SK-N-SH (cell line): ENCODE results near the gene F2. TPM values are rescaled to one million over a fixed set of nuclear protein-coding genes. Genes with fewer than 3 reads are reported as not detected.

Experiments
- CTCF ChIA-PET: fragments of 300-600, 350-600 bp; formaldehyde crosslinking; extraction: SDS; loops from one replicate; lab custom pipeline; 2021; lab: Yijun Ruan, JAX
- POLR2A ChIA-PET: fragments of 350-600 bp; sonication (Branson Sonifier 250); formaldehyde crosslinking; extraction: SDS; loops from one replicate; lab custom pipeline; 2020; ENCODE audit warnings: antibody characterized with exemption, inconsistent platforms; lab: Yijun Ruan, JAX
- DNase-seq: peaks from one replicate; pipeline ENCODE4 v3.0.0; 2012
- H2AFZ ChIP-seq: fragments of 200-600 bp; sonication (generic); 2 replicates; pipeline ENCODE4 v1.8.1; 2016; ENCODE audit warnings: antibody characterized with exemption, mild to moderate bottlenecking, low read depth
- H3F3A ChIP-seq: fragments of 200-600 bp; sonication (generic); replicated peaks from 2 replicates; pipeline ENCODE3; 2016; ENCODE audit warnings: antibody characterized with exemption, mild to moderate bottlenecking; ENCODE audit not compliant: insufficient read depth
- H3K27ac ChIP-seq, 2 experiments: fragments of 200-500 bp in 1 of 2; fragments of 200-600 bp in 1 of 2; sonication (Bioruptor generic) in 1 of 2; sonication (generic), shearing (Covaris generic) in 1 of 2; 2 replicates each; pipeline versions ENCODE4 v1.5.1 to v1.6.1; 2014 to 2016; ENCODE audit warnings: low read depth in 2 of 2, inconsistent platforms in 1 of 2, low read length in 1 of 2, mild to moderate bottlenecking in 1 of 2, mixed read lengths in 1 of 2
- H3K27me3 ChIP-seq: fragments of 200-600 bp; sonication (generic), shearing (Covaris generic); 2 replicates; pipeline ENCODE4 v1.6.1; 2016; ENCODE audit warnings: mixed run types; ENCODE audit not compliant: insufficient read depth
- H3K36me3 ChIP-seq, 2 experiments: fragments of 200-500 bp in 1 of 2; fragments of 200-600 bp in 1 of 2; sonication (Bioruptor generic) in 1 of 2; sonication (generic) in 1 of 2; replicated peaks in 1 of 2; 2 replicates each; pipeline versions ENCODE3 to v1.5.1; 2014 to 2016; ENCODE audit warnings: low read length in 1 of 2, mild to moderate bottlenecking in 1 of 2; ENCODE audit not compliant: insufficient read depth in 2 of 2, control insufficient read depth in 1 of 2
- H3K4me1 ChIP-seq, 2 experiments: fragments of 200-500 bp in 1 of 2; fragments of 200-600 bp in 1 of 2; sonication (Bioruptor generic) in 1 of 2; sonication (generic), shearing (Covaris generic) in 1 of 2; 2 replicates each; pipeline versions ENCODE4 v1.5.1 to v1.6.1; 2014 to 2016; ENCODE audit warnings: low read depth in 1 of 2, low read length in 1 of 2, mixed run types in 1 of 2; ENCODE audit not compliant: insufficient read depth in 2 of 2, control insufficient read depth in 1 of 2
- H3K4me2 ChIP-seq: fragments of 200-600 bp; sonication (generic), shearing (Covaris generic); 2 replicates; pipeline ENCODE4 v1.6.1; 2017; ENCODE audit warnings: mixed run types
- H3K4me3 ChIP-seq, 2 experiments: fragments of 200-500 bp in 1 of 2; fragments of 200-600 bp in 1 of 2; sonication (Bioruptor generic) in 1 of 2; sonication (generic), shearing (Covaris generic) in 1 of 2; 2 replicates each; pipeline versions ENCODE4 v1.5.1 to v1.8.1; 2014 to 2016; ENCODE audit warnings: low read depth in 2 of 2, inconsistent platforms in 1 of 2, low read length in 1 of 2, mild to moderate bottlenecking in 1 of 2, mixed read lengths in 1 of 2, moderate library complexity in 1 of 2
- H3K79me2 ChIP-seq: fragments of 200-600 bp; sonication (generic); 2 replicates; pipeline ENCODE4 v1.8.1; 2017; ENCODE audit warnings: mild to moderate bottlenecking; ENCODE audit not compliant: insufficient read depth
- H3K9ac ChIP-seq: fragments of 200-600 bp; sonication (generic); 2 replicates; pipeline ENCODE4 v1.6.1; 2017; ENCODE audit warnings: mixed run types
- H3K9me2 ChIP-seq: fragments of 200-600 bp; sonication (generic); 2 replicates; pipeline ENCODE4 v1.6.1; 2017; ENCODE audit warnings: mixed run types
- H3K9me3 ChIP-seq: fragments of 200-600 bp; sonication (generic); 2 replicates; pipeline ENCODE4 v1.6.1; 2017; ENCODE audit warnings: mixed run types, mild to moderate bottlenecking, moderate library complexity
- H4K20me1 ChIP-seq: fragments of 200-600 bp; sonication (generic); 2 replicates; pipeline ENCODE4 v1.6.1; 2017; ENCODE audit warnings: mild to moderate bottlenecking, mixed run types; ENCODE audit not compliant: insufficient read depth
- CHD2 ChIP-seq: fragments of 150-350 bp; IDR thresholded peaks from 2 replicates; pipeline ENCODE4 v1.6.1; 2018; ENCODE audit warnings: low read length; ENCODE audit not compliant: partially characterized antibody
- EZH2phosphoT487 ChIP-seq: fragments of 200-600 bp; sonication (generic); IDR thresholded peaks from 2 replicates; pipeline ENCODE4 v1.6.1; 2017; ENCODE audit warnings: low read depth, mixed run types, mild to moderate bottlenecking, antibody characterized with exemption, moderate library complexity, borderline replicate concordance
- FOXM1 ChIP-seq: IDR thresholded peaks from 2 replicates; pipeline ENCODE4 v1.4.0; 2012; ENCODE audit warnings: low read depth, mild to moderate bottlenecking
- GABPA ChIP-seq: IDR thresholded peaks from 2 replicates; pipeline ENCODE4 v1.4.0; 2012; ENCODE audit warnings: low read depth, mild to moderate bottlenecking
- GATA2 ChIP-seq: sonication (generic); formaldehyde crosslinking; IDR thresholded peaks from 2 replicates; pipeline ENCODE4 v1.5.0; 2020; ENCODE audit warnings: mild to moderate bottlenecking, missing genetic modification reagents
- IRF3 ChIP-seq: fragments of 150-350 bp; IDR thresholded peaks from 2 replicates; pipeline ENCODE4 v1.6.1; 2016; ENCODE audit warnings: mild to moderate bottlenecking, low read depth, low read length
- NFIC ChIP-seq: IDR thresholded peaks from 2 replicates; pipeline ENCODE4 v1.4.0; 2012; ENCODE audit warnings: borderline replicate concordance
- PBX3 ChIP-seq: IDR thresholded peaks from 2 replicates; pipeline ENCODE4; 2012
- REST ChIP-seq: IDR thresholded peaks from 2 replicates; pipeline ENCODE4 v1.6.1; 2012; ENCODE audit warnings: mild to moderate bottlenecking, low read depth, low read length, moderate library complexity
- SIN3A ChIP-seq: IDR thresholded peaks from 2 replicates; pipeline ENCODE4 v1.6.1; 2012; ENCODE audit warnings: low read depth, mild to moderate bottlenecking, low read length, moderate library complexity, borderline replicate concordance
- SMC3 ChIP-seq: IDR thresholded peaks from 2 replicates; pipeline ENCODE4 v1.6.1; 2012; ENCODE audit warnings: low read depth, low read length, improper control_type of control experiment
- TAF1 ChIP-seq: IDR thresholded peaks from 2 replicates; pipeline ENCODE4 v1.6.1; 2012; ENCODE audit warnings: low read depth, mild to moderate bottlenecking, low read length, moderate library complexity, borderline replicate concordance
- YY1 ChIP-seq: IDR thresholded peaks from 2 replicates; pipeline ENCODE4 v1.4.0; 2012; ENCODE audit warnings: low read depth, mild to moderate bottlenecking
- ZBTB33 ChIP-seq: IDR thresholded peaks from 2 replicates; pipeline ENCODE4 v1.4.0; 2012; ENCODE audit warnings: low read depth, borderline replicate concordance
- WGBS: methylation state at CpG from one replicate; pipeline ENCODE4 v1.1.6; 2017; ENCODE audit warnings: low lambda C conversion rate; 5-methylcytosine and 5-hydroxymethylcytosine counted together
- polyA plus RNA-seq, 3 experiments: library from polyadenylated mRNA; depleted of rRNA; stranded (reverse); fragments of >200 nt; gene quantifications; 2 replicates each; pipeline ENCODE4 v1.2.3, GENCODE V29; 2012

The F2 gene
- polyA plus RNA-seq, 1 of the 3 experiments (the other 2 are of a cell fraction): 0.07 TPM

GRCh38 chr11:46701078-46701654, 17.8 kb upstream of the F2 start:
- under 1% methylated on average over 27 of the region's 29 CpGs for whole genome bisulfite sequencing
- Histone ChIP-seq H3K4me2 (peak overlapping the region; percentile 97), H3K4me1 (peaks cover 21 to 24% of the 10 kb centered on the region in 2 experiments; a peak in 3 of 4 replicates), H3K4me3 (peak overlapping the region; percentile 87 to 96), H3K9me3 (no peaks in the 10 kb centered on the region), H3K79me2 (peaks cover 67% of the 10 kb centered on the region), H3K27ac (peak overlapping the region; percentile 97 to 98), H4K20me1 (peaks cover 5% of the 10 kb centered on the region; the same call in 1 of the 2 replicates), H3F3A (peaks cover 7% of the 10 kb centered on the region), H3K27me3 (no peaks in the 10 kb centered on the region), H3K36me3 (peaks cover 34 to 41% of the 10 kb centered on the region in 2 experiments), H3K9ac (peak overlapping the region; percentile 98), H3K9me2 (no peaks in the 10 kb centered on the region), H2AFZ (peak overlapping the region; percentile 94)
- TF ChIP-seq ZBTB33 (no peak), SIN3A (no peak), GATA2 (CRISPR knock-in tag) (no peak)
- ChIA-PET CTCF (interaction anchor here (1.1 kb wide), 2 partner anchors 11 to 30 kb away, joined by 3 to 4 read pairs; no protein-coding TSS in a partner anchor), POLR2A (interaction anchor here (0.6 to 0.9 kb wide), 4 partner anchors 11 to 775 kb away, joined by 3 to 8 read pairs (median 3); partner anchors contain the start of gene AMBRA1)
- DNase-seq: no peak

- TF ChIP-seq CHD2 (no peak), REST (no peak), GATA2 (CRISPR knock-in tag) (no peak), EZH2phosphoT487 (no peak), NFIC (no peak), FOXM1 (no peak), TAF1 (no peak), YY1 (no peak), IRF3 (no peak), PBX3 (no peak), GABPA (no peak), SMC3 (no peak), ZBTB33 (no peak)
- H3K4me2 ChIP-seq: no peak overlapping the region
- no peaks in the 10 kb centered on the region for H4K20me1 ChIP-seq
- H3K36me3 ChIP-seq: peaks cover 30 to 43% of the 10 kb centered on the region in 2 experiments
- H3K27me3 ChIP-seq: no peaks in the 10 kb centered on the region
- peaks cover 29% of the 10 kb centered on the region for H3K79me2 ChIP-seq
- H3K4me3 ChIP-seq: no peak overlapping the region
- no peak overlapping the region for H2AFZ ChIP-seq
- no peak overlapping the region for H3K27ac ChIP-seq
- no peaks in the 10 kb centered on the region for H3K9me2 ChIP-seq
- no peak for DNase-seq
- H3K4me1 ChIP-seq: peaks cover 0 to 11% of the 10 kb centered on the region in 2 experiments; a peak in 2 of 4 replicates
- POLR2A ChIA-PET: no interaction called here
- H3K9ac ChIP-seq: no peak overlapping the region
- CTCF ChIA-PET: no interaction called here
- peaks cover 10% of the 10 kb centered on the region for H3F3A ChIP-seq
- WGBS: 98% methylated on average over 15 of the region's 31 CpGs
- no peaks in the 10 kb centered on the region for H3K9me3 ChIP-seq
Observed at GRCh38 chr11:46705070-46705688, 13.8 kb upstream of the F2 start.
